Fibroblast of lung (primary cell): ENCODE results near the gene OPN1SW.

Experiments
- EZH2 ChIP-seq: IDR thresholded peaks from 2 replicates; pipeline ENCODE4 v1.5.1; 2012; ENCODE audit warnings: low read length, control low read depth, mild to moderate bottlenecking; ENCODE audit errors: missing control alignments
- TF ChIP-seq, protein P1 (sequence below), 2 donors: IDR thresholded peaks in 1 of 2; conservative IDR thresholded peaks in 1 of 2; 1 replicate in 1 of 2; 2 replicates in 1 of 2; pipeline ENCODE4 v1.5.1; 2011 to 2012; ENCODE audit warnings: low read length in 2 of 2, control low read depth in 1 of 2, inconsistent platforms in 1 of 2, low read depth in 1 of 2, mild to moderate bottlenecking in 1 of 2

DNA sequence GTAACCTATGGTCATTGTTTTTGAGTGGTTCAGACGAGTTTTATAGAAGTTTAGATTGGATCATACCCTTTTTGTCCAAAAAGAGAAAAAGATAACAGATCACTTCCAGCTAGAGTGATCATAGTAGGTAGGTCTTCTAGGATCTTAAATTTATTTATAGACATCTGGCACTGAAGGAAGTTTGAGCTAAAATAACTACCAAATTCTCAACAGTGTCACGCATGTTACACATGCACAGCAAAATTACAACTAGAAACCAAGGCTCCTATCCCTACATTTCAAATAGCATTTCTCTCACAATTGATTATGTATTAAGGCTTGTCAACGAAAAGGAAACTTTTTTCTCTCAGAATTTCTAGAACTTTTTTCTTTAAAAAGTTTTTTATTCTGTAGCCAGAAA, 34.1 kb downstream of the OPN1SW start:
- TF ChIP-seq, protein P1, sequence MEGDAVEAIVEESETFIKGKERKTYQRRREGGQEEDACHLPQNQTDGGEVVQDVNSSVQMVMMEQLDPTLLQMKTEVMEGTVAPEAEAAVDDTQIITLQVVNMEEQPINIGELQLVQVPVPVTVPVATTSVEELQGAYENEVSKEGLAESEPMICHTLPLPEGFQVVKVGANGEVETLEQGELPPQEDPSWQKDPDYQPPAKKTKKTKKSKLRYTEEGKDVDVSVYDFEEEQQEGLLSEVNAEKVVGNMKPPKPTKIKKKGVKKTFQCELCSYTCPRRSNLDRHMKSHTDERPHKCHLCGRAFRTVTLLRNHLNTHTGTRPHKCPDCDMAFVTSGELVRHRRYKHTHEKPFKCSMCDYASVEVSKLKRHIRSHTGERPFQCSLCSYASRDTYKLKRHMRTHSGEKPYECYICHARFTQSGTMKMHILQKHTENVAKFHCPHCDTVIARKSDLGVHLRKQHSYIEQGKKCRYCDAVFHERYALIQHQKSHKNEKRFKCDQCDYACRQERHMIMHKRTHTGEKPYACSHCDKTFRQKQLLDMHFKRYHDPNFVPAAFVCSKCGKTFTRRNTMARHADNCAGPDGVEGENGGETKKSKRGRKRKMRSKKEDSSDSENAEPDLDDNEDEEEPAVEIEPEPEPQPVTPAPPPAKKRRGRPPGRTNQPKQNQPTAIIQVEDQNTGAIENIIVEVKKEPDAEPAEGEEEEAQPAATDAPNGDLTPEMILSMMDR (conservative IDR thresholded peaks at IDR 0.05 in 1 of 2, IDR thresholded peaks at IDR 0.05 in 1 of 2; ENCODE audit: low read depth in 1 of 2, low read length in 2 of 2) = no peak
- TF ChIP-seq EZH2 = no peak
